Suprapubic skin (tissue), 3 donors: ENCODE results near the gene PSME1.

Source experiments
- EP300 ChIP-seq: sonication (generic); formaldehyde crosslinking; IDR thresholded peaks from one replicate; pipeline ENCODE4 v1.6.1; 2017; ENCODE audit warnings: antibody characterized with exemption
- POLR2A ChIP-seq, 2 donors: fragments of 450-650 bp; IDR thresholded peaks; one replicate each; pipeline ENCODE4 v1.6.1; 2017; ENCODE audit warnings: antibody characterized with exemption in 2 of 2, mild to moderate bottlenecking in 2 of 2, moderate library complexity in 2 of 2
- TF ChIP-seq, protein P1 (sequence below), 2 donors: fragments of 200-600 bp in 1 of 2; fragments of 450-650 bp in 1 of 2; sonication (generic) in 1 of 2; IDR thresholded peaks; one replicate each; pipeline ENCODE4 v1.5.1; 2016 to 2019; ENCODE audit warnings: antibody characterized with exemption in 2 of 2, mild to moderate bottlenecking in 1 of 2, moderate library complexity in 1 of 2

DNA sequence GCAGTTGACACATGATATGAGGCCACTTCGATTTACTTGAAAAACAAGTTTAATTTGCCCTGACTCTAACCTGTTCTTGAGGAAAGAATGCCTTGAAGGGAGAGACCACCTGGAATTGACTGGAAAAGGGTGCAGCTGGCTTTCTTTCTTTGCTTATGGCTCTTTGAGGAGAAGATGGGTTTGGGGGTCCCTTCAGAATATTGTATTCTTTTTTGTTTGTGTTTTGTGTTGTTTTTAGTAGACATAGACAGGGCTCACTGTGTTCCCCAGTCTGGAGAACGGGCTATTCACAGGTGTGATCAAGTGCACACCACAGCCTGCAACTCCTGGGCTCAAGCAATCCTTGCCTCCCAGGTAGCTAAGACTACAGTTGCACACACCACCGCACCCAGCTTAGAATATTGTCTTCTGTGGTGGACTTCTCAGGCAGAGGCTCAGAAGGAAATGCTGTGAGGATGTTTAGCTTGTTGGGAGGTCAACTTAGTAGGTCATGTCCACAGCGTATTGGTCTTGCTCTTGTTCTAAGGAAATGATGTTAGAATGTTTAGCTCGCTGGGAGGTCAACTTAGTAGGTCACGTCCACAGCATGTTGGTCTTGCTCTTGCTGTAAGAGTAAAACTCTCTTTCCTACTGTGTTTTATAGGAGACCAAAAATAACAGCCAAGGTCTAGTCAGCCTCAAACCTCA, 19.7 kb upstream of the PSME1 start:
- TF ChIP-seq POLR2A (IDR thresholded peaks at IDR 0.05) = no peak
- TF ChIP-seq, protein P1, sequence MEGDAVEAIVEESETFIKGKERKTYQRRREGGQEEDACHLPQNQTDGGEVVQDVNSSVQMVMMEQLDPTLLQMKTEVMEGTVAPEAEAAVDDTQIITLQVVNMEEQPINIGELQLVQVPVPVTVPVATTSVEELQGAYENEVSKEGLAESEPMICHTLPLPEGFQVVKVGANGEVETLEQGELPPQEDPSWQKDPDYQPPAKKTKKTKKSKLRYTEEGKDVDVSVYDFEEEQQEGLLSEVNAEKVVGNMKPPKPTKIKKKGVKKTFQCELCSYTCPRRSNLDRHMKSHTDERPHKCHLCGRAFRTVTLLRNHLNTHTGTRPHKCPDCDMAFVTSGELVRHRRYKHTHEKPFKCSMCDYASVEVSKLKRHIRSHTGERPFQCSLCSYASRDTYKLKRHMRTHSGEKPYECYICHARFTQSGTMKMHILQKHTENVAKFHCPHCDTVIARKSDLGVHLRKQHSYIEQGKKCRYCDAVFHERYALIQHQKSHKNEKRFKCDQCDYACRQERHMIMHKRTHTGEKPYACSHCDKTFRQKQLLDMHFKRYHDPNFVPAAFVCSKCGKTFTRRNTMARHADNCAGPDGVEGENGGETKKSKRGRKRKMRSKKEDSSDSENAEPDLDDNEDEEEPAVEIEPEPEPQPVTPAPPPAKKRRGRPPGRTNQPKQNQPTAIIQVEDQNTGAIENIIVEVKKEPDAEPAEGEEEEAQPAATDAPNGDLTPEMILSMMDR (IDR thresholded peaks at IDR 0.05) = no peak
- no peak for TF ChIP-seq EP300
